ENCODE data around the gene RNF34. TPM values are rescaled to one million over a fixed set of nuclear protein-coding genes. Genes with fewer than 3 reads are reported as not detected.

The RNF34 gene
- total and polyA plus RNA-seq, 2 of the 13 experiments (the other 11 are each of a cell fraction or from before 2014, with no cell fraction given): 36.8 to 53.2 TPM

DNA sequence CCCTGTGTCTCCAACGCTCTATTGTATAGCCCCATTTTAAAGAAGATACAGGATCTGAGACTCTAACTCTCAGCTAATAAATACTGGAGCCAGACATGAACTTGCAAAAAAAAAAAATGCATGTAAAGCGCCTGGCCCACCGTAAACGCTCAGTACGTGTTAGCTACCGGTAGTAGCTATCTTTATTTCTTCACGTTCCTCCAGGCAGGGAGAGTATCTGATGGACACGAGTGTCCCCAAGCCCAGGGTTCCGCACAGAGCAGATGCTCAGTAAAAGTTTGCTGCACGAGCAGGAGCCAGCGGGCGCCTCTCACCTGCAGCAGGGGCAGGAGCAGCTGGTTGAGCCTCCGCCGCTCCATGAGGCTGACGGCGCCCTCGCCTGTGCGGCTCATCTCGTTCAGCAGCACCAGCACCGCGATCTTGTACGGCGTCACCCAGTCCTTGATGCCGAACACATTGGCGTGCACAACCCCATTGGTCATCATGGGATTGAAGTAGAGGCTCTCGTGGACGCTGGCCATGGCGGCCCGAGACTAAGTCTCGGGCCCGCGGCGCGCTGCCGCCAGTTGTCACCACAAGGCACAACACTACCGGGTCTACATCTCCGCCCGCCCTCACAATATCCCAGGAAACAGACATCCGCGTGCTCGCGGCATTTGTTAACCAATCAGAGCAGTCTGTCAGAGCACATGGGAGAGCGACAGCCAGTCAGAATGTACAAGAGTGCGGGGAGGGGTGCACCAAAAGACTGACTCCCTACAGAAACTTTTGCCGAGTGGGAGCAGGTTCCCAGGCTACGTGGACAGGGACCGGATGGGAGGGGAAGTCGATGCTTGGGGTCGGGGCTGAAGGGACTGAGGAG is 47.9 kb upstream of the RNF34 start, which contains the start of gene ANAPC5 (continued):
- TF ChIP-seq, protein P1, sequence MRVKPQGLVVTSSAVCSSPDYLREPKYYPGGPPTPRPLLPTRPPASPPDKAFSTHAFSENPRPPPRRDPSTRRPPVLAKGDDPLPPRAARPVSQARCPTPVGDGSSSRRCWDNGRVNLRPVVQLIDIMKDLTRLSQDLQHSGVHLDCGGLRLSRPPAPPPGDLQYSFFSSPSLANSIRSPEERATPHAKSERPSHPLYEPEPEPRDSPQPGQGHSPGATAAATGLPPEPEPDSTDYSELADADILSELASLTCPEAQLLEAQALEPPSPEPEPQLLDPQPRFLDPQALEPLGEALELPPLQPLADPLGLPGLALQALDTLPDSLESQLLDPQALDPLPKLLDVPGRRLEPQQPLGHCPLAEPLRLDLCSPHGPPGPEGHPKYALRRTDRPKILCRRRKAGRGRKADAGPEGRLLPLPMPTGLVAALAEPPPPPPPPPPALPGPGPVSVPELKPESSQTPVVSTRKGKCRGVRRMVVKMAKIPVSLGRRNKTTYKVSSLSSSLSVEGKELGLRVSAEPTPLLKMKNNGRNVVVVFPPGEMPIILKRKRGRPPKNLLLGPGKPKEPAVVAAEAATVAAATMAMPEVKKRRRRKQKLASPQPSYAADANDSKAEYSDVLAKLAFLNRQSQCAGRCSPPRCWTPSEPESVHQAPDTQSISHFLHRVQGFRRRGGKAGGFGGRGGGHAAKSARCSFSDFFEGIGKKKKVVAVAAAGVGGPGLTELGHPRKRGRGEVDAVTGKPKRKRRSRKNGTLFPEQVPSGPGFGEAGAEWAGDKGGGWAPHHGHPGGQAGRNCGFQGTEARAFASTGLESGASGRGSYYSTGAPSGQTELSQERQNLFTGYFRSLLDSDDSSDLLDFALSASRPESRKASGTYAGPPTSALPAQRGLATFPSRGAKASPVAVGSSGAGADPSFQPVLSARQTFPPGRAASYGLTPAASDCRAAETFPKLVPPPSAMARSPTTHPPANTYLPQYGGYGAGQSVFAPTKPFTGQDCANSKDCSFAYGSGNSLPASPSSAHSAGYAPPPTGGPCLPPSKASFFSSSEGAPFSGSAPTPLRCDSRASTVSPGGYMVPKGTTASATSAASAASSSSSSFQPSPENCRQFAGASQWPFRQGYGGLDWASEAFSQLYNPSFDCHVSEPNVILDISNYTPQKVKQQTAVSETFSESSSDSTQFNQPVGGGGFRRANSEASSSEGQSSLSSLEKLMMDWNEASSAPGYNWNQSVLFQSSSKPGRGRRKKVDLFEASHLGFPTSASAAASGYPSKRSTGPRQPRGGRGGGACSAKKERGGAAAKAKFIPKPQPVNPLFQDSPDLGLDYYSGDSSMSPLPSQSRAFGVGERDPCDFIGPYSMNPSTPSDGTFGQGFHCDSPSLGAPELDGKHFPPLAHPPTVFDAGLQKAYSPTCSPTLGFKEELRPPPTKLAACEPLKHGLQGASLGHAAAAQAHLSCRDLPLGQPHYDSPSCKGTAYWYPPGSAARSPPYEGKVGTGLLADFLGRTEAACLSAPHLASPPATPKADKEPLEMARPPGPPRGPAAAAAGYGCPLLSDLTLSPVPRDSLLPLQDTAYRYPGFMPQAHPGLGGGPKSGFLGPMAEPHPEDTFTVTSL (CRISPR knock-in tag; IDR thresholded peaks at IDR 0.05; ENCODE audit: borderline replicate concordance): no peak
- TF ChIP-seq SMAD1 (CRISPR knock-in tag; IDR thresholded peaks at IDR 0.05; ENCODE audit: borderline replicate concordance, low read depth) (peak; percentile 68; the same call in 1 of the 2 replicates), ZNF589 (CRISPR knock-in tag; conservative IDR thresholded peaks at IDR 0.05) (no peak; the same call in 1 of the 2 replicates), SRY (CRISPR knock-in tag; IDR thresholded peaks at IDR 0.05) (no peak), ZNF557 (CRISPR knock-in tag; IDR thresholded peaks at IDR 0.05) (peak; percentile 89; the same call in 1 of the 2 replicates), ZNF251 (CRISPR knock-in tag; IDR thresholded peaks at IDR 0.05) (no peak), GZF1 (CRISPR knock-in tag; IDR thresholded peaks at IDR 0.05) (no peak), SKIL (CRISPR knock-in tag; IDR thresholded peaks at IDR 0.05; ENCODE audit: borderline replicate concordance) (no peak), ZNF562 (CRISPR knock-in tag; IDR thresholded peaks at IDR 0.05; ENCODE audit: borderline replicate concordance) (no peak), ZNF883 (CRISPR knock-in tag; IDR thresholded peaks at IDR 0.05; ENCODE audit: not compliant biosample characterization) (peak; percentile 68), PAF1 (CRISPR knock-in tag; IDR thresholded peaks at IDR 0.05) (no peak), EHMT2 (IDR thresholded peaks at IDR 0.05; ENCODE audit: borderline replicate concordance, low read depth, low read length) (no peak; the same call in 1 of the 2 replicates), SPEN (CRISPR knock-in tag; IDR thresholded peaks at IDR 0.05; ENCODE audit: low read depth) (peak; percentile 94), ZNF558 (CRISPR knock-in tag; IDR thresholded peaks at IDR 0.05; ENCODE audit: borderline replicate concordance) (peak; percentile 60; the same call in 1 of the 2 replicates), HDAC1 (CRISPR knock-in tag; IDR thresholded peaks at IDR 0.05) (peak; percentile 94)
- TF ChIP-seq, protein P2, sequence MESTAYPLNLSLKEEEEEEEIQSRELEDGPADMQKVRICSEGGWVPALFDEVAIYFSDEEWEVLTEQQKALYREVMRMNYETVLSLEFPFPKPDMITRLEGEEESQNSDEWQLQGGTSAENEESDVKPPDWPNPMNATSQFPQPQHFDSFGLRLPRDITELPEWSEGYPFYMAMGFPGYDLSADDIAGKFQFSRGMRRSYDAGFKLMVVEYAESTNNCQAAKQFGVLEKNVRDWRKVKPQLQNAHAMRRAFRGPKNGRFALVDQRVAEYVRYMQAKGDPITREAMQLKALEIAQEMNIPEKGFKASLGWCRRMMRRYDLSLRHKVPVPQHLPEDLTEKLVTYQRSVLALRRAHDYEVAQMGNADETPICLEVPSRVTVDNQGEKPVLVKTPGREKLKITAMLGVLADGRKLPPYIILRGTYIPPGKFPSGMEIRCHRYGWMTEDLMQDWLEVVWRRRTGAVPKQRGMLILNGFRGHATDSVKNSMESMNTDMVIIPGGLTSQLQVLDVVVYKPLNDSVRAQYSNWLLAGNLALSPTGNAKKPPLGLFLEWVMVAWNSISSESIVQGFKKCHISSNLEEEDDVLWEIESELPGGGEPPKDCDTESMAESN (CRISPR knock-in tag; conservative IDR thresholded peaks at IDR 0.05): no peak; the same call in 1 of the 2 replicates
- TF ChIP-seq, protein P3, sequence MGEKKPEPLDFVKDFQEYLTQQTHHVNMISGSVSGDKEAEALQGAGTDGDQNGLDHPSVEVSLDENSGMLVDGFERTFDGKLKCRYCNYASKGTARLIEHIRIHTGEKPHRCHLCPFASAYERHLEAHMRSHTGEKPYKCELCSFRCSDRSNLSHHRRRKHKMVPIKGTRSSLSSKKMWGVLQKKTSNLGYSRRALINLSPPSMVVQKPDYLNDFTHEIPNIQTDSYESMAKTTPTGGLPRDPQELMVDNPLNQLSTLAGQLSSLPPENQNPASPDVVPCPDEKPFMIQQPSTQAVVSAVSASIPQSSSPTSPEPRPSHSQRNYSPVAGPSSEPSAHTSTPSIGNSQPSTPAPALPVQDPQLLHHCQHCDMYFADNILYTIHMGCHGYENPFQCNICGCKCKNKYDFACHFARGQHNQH (CRISPR knock-in tag; IDR thresholded peaks at IDR 0.05): peak; percentile 66; the same call in 1 of the 2 replicates
